HG02970 (cell line): Measurements from ENCODE around the gene SPEM3.

Experiments used
- ATAC-seq: cut with Tn5 transposase; IDR thresholded peaks from one replicate; pipeline ENCODE4 v1.9.1; 2021; ENCODE audit warnings: mild to moderate bottlenecking, moderate library complexity, moderate number of reproducible peaks; ENCODE audit not compliant: unreplicated experiment, low FRiP score

SPEM3 gene

GRCh38 chr17:7440113-7440833 is 11.6 kb downstream of the SPEM3 start:
- ATAC-seq, result no peak

GRCh38 chr17:7440834-7441195 is 12.2 kb downstream of the SPEM3 start:
- no peak for ATAC-seq

- no peak for ATAC-seq
Measured at GRCh38 chr17:7441266-7441665, 12.6 kb downstream of the SPEM3 start.

GRCh38 chr17:7442142-7442541 is 13.5 kb downstream of the SPEM3 start:
- no peak for ATAC-seq

GRCh38 chr17:7443499-7444485 is 15.1 kb downstream of the SPEM3 start:
- ATAC-seq, result no peak

GRCh38 chr17:7444682-7445618 is 16.3 kb downstream of the SPEM3 start, which contains the start of gene CHRNB1:
TSS of gene CHRNB1 (plus strand) at chr17:7445061. CDS start at chr17:7445128, 67 bp downstream.
- ATAC-seq, result no peak

GRCh38 chr17:7445619-7445968 is 16.9 kb downstream of the SPEM3 start:
- no peak for ATAC-seq

- ATAC-seq, result no peak
Measured at GRCh38 chr17:7448461-7448860, 19.8 kb downstream of the SPEM3 start.

GRCh38 chr17:7459961-7460545 is 31.4 kb downstream of the SPEM3 start:
- ATAC-seq, result no peak

- no peak for ATAC-seq
Measured at GRCh38 chr17:7460850-7461660, 32.4 kb downstream of the SPEM3 start.

GRCh38 chr17:7462474-7463371 is 34.1 kb downstream of the SPEM3 start:
- no peak for ATAC-seq

- no peak for ATAC-seq
Measured at GRCh38 chr17:7463372-7463846, 34.8 kb downstream of the SPEM3 start.

GRCh38 chr17:7464081-7464480 is 35.4 kb downstream of the SPEM3 start:
- ATAC-seq, result no peak

- ATAC-seq, result no peak
Measured at GRCh38 chr17:7465597-7466275, 37.1 kb downstream of the SPEM3 start.

- no peak for ATAC-seq
Measured at GRCh38 chr17:7466318-7466638, 37.6 kb downstream of the SPEM3 start.

- ATAC-seq, result no peak
Measured at GRCh38 chr17:7466639-7467341, 38.1 kb downstream of the SPEM3 start.

GRCh38 chr17:7467498-7467897 is 38.8 kb downstream of the SPEM3 start:
- no peak for ATAC-seq
